Measurements from ENCODE around the gene PIK3R2.

Gene PIK3R2

GRCh38 chr19:18152442-18152816, 534 bp upstream of the PIK3R2 start (continued):
- TF ChIP-seq PATZ1 (CRISPR knock-in tag; IDR thresholded peaks at IDR 0.05; ENCODE audit: borderline replicate concordance) (no peak), OSR1 (CRISPR knock-in tag; IDR thresholded peaks at IDR 0.05) (no peak), ZNF565 (CRISPR knock-in tag; conservative IDR thresholded peaks at IDR 0.05; ENCODE audit: low read depth) (no peak), ZC3H10 (CRISPR knock-in tag; IDR thresholded peaks at IDR 0.05) (no peak)

- 0 out of 2 replicates have a peak, but pooled peaks have one; percentile 7 for TF ChIP-seq PATZ1 (CRISPR knock-in tag; IDR thresholded peaks at IDR 0.05; ENCODE audit: borderline replicate concordance)
- no peak for TF ChIP-seq ZNF70 (CRISPR knock-in tag; IDR thresholded peaks at IDR 0.05)
- no peak for ATAC-seq
Measured at GRCh38 chr19:18153556-18154134, 682 bp downstream of the PIK3R2 start.

- TF ChIP-seq ZNF70 (CRISPR knock-in tag; IDR thresholded peaks at IDR 0.05) (no peak), CREB5 (CRISPR knock-in tag; IDR thresholded peaks at IDR 0.05; ENCODE audit: low read depth) (no peak), PPARA (CRISPR knock-in tag; IDR thresholded peaks at IDR 0.05; ENCODE audit: borderline replicate concordance) (no peak)
- no peak for ATAC-seq
Measured at GRCh38 chr19:18155095-18156087, 2.4 kb downstream of the PIK3R2 start.

GRCh38 chr19:18156268-18156667, 3.3 kb downstream of the PIK3R2 start:
- no peak for ATAC-seq
- TF ChIP-seq ZNF70 (CRISPR knock-in tag; IDR thresholded peaks at IDR 0.05) (no peak), ARNTL (CRISPR knock-in tag; IDR thresholded peaks at IDR 0.05; ENCODE audit: borderline replicate concordance, low read depth) (no peak), ZNF8 (CRISPR knock-in tag; IDR thresholded peaks at IDR 0.05) (no peak), OSR1 (CRISPR knock-in tag; IDR thresholded peaks at IDR 0.05) (no peak)

GRCh38 chr19:18156841-18157464, 4.0 kb downstream of the PIK3R2 start:
- ATAC-seq: peak; percentile 30
- TF ChIP-seq PPARA (CRISPR knock-in tag; IDR thresholded peaks at IDR 0.05; ENCODE audit: borderline replicate concordance): no peak
- 0 out of 2 replicates have a peak, but pooled peaks have one; percentile 10 for TF ChIP-seq PATZ1 (CRISPR knock-in tag; IDR thresholded peaks at IDR 0.05; ENCODE audit: borderline replicate concordance)
- no peak for TF ChIP-seq ISL1 (CRISPR knock-in tag; IDR thresholded peaks at IDR 0.05)
- no peak for TF ChIP-seq CSRNP3 (CRISPR knock-in tag; IDR thresholded peaks at IDR 0.05)
- TF ChIP-seq CSDC2 (CRISPR knock-in tag; IDR thresholded peaks at IDR 0.05): no peak
- TF ChIP-seq TOX (CRISPR knock-in tag; IDR thresholded peaks at IDR 0.05; ENCODE audit: borderline replicate concordance): no peak
- TF ChIP-seq SNAI2 (CRISPR knock-in tag; IDR thresholded peaks at IDR 0.05): no peak
- no peak for TF ChIP-seq ZFP3 (CRISPR knock-in tag; IDR thresholded peaks at IDR 0.05)
- TF ChIP-seq ZNF8 (CRISPR knock-in tag; IDR thresholded peaks at IDR 0.05): no peak
- no peak for TF ChIP-seq GLIS3 (CRISPR knock-in tag; IDR thresholded peaks at IDR 0.05)
- no peak for TF ChIP-seq OSR1 (CRISPR knock-in tag; IDR thresholded peaks at IDR 0.05)
- peak; percentile 58; the same call in 1 of the 2 replicates for TF ChIP-seq TCF4 (CRISPR knock-in tag; IDR thresholded peaks at IDR 0.05; ENCODE audit: borderline replicate concordance)
- TF ChIP-seq TSHZ2 (CRISPR knock-in tag; IDR thresholded peaks at IDR 0.05): peak; percentile 53; the same call in 1 of the 2 replicates
- no peak for TF ChIP-seq ZNF565 (CRISPR knock-in tag; conservative IDR thresholded peaks at IDR 0.05; ENCODE audit: low read depth)
- TF ChIP-seq ZNF70 (CRISPR knock-in tag; IDR thresholded peaks at IDR 0.05): no peak
